ENCODE measurements around the gene HTR7.

DNA sequence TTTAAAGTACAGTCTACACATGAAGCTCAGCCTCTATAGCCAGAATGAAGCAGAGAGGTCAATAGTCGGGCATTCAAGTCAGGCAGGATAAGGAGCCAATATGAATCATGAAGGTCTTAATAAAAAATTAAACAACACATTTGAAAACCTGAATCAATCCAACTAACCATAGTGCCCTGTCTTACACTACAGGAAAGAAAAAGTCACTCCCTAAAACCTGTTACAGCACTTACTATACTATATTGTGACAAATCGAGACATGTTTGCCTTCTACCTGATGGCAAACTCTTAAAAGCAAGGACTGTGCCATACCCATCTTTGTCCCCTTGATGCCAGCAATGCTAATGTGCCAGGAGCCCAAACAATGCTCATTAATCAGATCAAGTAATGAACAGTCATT, 117.6 kb downstream of the HTR7 start:
- TF ChIP-seq, protein P1, sequence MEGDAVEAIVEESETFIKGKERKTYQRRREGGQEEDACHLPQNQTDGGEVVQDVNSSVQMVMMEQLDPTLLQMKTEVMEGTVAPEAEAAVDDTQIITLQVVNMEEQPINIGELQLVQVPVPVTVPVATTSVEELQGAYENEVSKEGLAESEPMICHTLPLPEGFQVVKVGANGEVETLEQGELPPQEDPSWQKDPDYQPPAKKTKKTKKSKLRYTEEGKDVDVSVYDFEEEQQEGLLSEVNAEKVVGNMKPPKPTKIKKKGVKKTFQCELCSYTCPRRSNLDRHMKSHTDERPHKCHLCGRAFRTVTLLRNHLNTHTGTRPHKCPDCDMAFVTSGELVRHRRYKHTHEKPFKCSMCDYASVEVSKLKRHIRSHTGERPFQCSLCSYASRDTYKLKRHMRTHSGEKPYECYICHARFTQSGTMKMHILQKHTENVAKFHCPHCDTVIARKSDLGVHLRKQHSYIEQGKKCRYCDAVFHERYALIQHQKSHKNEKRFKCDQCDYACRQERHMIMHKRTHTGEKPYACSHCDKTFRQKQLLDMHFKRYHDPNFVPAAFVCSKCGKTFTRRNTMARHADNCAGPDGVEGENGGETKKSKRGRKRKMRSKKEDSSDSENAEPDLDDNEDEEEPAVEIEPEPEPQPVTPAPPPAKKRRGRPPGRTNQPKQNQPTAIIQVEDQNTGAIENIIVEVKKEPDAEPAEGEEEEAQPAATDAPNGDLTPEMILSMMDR (IDR thresholded peaks at IDR 0.05; ENCODE audit: poor library complexity) = no peak
- TF ChIP-seq EZH2 (IDR thresholded peaks at IDR 0.05; ENCODE audit: borderline replicate concordance) (no peak), EZH2phosphoT487 (IDR thresholded peaks at IDR 0.05; ENCODE audit: low read depth, severe bottlenecking, unreplicated experiment) (no peak)

All from hepatocyte (in vitro differentiated cells).